ENCODE results near the gene ZSWIM8.

DNA sequence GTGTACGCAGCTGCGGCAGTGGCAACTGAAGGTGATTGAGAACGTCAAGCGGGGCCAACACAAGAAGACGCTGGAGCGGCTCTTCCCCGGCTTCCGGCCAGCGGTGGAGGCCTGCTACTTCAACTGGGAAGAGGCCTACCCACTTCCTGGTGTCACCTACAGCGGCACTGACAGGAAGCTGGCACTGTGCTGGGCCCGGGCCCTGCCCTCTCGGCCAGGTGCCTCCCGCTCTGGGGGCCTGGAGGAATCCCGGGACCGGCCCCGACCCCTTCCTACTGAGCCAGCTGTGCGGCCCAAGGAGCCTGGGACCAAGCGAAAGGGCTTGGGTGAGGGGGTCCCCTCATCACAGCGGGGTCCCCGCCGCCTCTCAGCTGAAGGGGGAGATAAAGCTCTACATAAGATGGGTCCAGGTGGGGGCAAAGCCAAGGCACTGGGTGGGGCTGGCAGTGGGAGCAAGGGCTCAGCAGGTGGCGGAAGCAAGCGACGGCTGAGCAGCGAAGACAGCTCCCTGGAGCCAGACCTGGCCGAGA, 6.5 kb downstream of the ZSWIM8 start:
- TF ChIP-seq, protein P1, sequence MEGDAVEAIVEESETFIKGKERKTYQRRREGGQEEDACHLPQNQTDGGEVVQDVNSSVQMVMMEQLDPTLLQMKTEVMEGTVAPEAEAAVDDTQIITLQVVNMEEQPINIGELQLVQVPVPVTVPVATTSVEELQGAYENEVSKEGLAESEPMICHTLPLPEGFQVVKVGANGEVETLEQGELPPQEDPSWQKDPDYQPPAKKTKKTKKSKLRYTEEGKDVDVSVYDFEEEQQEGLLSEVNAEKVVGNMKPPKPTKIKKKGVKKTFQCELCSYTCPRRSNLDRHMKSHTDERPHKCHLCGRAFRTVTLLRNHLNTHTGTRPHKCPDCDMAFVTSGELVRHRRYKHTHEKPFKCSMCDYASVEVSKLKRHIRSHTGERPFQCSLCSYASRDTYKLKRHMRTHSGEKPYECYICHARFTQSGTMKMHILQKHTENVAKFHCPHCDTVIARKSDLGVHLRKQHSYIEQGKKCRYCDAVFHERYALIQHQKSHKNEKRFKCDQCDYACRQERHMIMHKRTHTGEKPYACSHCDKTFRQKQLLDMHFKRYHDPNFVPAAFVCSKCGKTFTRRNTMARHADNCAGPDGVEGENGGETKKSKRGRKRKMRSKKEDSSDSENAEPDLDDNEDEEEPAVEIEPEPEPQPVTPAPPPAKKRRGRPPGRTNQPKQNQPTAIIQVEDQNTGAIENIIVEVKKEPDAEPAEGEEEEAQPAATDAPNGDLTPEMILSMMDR (IDR thresholded peaks at IDR 0.05) = no peak
- no peak for TF ChIP-seq POLR2A (IDR thresholded peaks at IDR 0.05)

Measured in Peyer's patch (tissue), 4 donors.